Testis (tissue), 2 donors: Measurements from ENCODE around the gene CEBPZ.

ENCODE experiments used
- POLR2A ChIP-seq: fragments of 450-650 bp; IDR thresholded peaks from one replicate; pipeline ENCODE4 v1.6.1; 2017; ENCODE audit warnings: antibody characterized with exemption, mild to moderate bottlenecking, moderate library complexity
- TF ChIP-seq, protein P1 (sequence below), 3 experiments: fragments of 450-650 bp in 2 of 3; fragments of 200-600 bp in 1 of 3; sonication (generic) in 1 of 3; IDR thresholded peaks; one replicate each; pipeline ENCODE4 v1.5.1; 2016 to 2019; ENCODE audit warnings: antibody characterized with exemption in 3 of 3, mild to moderate bottlenecking in 2 of 3, moderate library complexity in 1 of 3

DNA sequence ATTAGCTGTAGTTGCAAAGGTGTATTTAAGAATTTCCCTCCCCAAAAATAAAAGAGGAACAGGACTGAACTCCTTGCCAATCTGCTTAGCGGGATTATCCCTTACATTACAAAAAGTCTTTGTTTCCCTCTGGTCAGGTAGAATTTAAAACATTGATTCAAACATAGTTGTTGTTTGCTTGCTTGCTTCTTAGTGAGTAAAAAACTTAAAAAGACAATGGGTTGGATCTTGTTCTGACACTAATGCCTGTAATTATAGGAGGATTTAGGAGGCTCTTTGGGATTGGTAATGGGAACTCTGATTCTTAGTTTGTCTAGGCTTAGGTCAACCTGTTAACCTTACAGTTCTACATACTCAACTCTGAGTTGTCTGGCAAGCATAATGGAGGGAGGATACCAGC, 38.8 kb downstream of the CEBPZ start:
- TF ChIP-seq POLR2A, result no peak
- TF ChIP-seq, protein P1, sequence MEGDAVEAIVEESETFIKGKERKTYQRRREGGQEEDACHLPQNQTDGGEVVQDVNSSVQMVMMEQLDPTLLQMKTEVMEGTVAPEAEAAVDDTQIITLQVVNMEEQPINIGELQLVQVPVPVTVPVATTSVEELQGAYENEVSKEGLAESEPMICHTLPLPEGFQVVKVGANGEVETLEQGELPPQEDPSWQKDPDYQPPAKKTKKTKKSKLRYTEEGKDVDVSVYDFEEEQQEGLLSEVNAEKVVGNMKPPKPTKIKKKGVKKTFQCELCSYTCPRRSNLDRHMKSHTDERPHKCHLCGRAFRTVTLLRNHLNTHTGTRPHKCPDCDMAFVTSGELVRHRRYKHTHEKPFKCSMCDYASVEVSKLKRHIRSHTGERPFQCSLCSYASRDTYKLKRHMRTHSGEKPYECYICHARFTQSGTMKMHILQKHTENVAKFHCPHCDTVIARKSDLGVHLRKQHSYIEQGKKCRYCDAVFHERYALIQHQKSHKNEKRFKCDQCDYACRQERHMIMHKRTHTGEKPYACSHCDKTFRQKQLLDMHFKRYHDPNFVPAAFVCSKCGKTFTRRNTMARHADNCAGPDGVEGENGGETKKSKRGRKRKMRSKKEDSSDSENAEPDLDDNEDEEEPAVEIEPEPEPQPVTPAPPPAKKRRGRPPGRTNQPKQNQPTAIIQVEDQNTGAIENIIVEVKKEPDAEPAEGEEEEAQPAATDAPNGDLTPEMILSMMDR (IDR thresholded peaks at IDR 0.05), result no peak
